HL-60/S4 treated with phorbol 12-myristate 13-acetate at 8.2 ng/mL for 4 days and 3 days (cell line): ENCODE results near the gene ZNF608.

Source experiments
- in situ Hi-C: fragments of 300-500 bp; cut with MboI; formaldehyde crosslinking; loops from 2 replicates; pipeline ENCODE4 v1.15.0; 2022; ENCODE audit warnings: low sequenced_read_pairs

ZNF608 gene

GRCh38 chr5:124755041-124755440 is 8.6 kb upstream of the ZNF608 start:
- in situ Hi-C loops: no loop called here

- in situ Hi-C loops: no loop called here
Measured at GRCh38 chr5:124754206-124754927, 7.9 kb upstream of the ZNF608 start.

GRCh38 chr5:124752854-124753720 is 6.6 kb upstream of the ZNF608 start:
- in situ Hi-C loops: no loop called here

- in situ Hi-C loops: no loop called here
Measured at GRCh38 chr5:124751031-124751430, 4.6 kb upstream of the ZNF608 start.

GRCh38 chr5:124748687-124749594 is 2.5 kb upstream of the ZNF608 start:
- in situ Hi-C loops: no loop called here

GRCh38 chr5:124747791-124748686 is 1.6 kb upstream of the ZNF608 start:
- in situ Hi-C loops: no loop called here

GRCh38 chr5:124746916-124747790 is 714 bp upstream of the ZNF608 start:
- in situ Hi-C loops: no loop called here

- in situ Hi-C loops: no loop called here
Measured at GRCh38 chr5:124745007-124745927, 1.2 kb downstream of the ZNF608 start.

GRCh38 chr5:124744170-124744971 is 2.1 kb downstream of the ZNF608 start:
- in situ Hi-C loops: no loop called here

- in situ Hi-C loops: no loop called here
Measured at GRCh38 chr5:124743602-124744169, 2.8 kb downstream of the ZNF608 start.

- in situ Hi-C loops: no loop called here
Measured at GRCh38 chr5:124742983-124743601, 3.3 kb downstream of the ZNF608 start.

- in situ Hi-C loops: no loop called here
Measured at GRCh38 chr5:124742521-124742920, 3.9 kb downstream of the ZNF608 start.

- in situ Hi-C loops: no loop called here
Measured at GRCh38 chr5:124741711-124742496, 4.5 kb downstream of the ZNF608 start.

GRCh38 chr5:124740991-124741583 is 5.4 kb downstream of the ZNF608 start:
- in situ Hi-C loops: no loop called here

- in situ Hi-C loops: no loop called here
Measured at GRCh38 chr5:124740071-124740470, 6.4 kb downstream of the ZNF608 start.
